Measurements from ENCODE around the gene SDHB. TPM values are rescaled to one million over a fixed set of nuclear protein-coding genes. Genes with fewer than 3 reads are reported as not detected.

The SDHB gene
- total and polyA plus RNA-seq, 2 of the 13 experiments (the other 11 are each of a cell fraction or from before 2014, with no cell fraction given) = 136 to 142 TPM

GRCh38 chr1:16986560-16986959 lies 67.3 kb downstream of the SDHB start:
- ATAC-seq (no peak), FAIRE-seq (no peak), DNase-seq (ENCODE audit: low spot score) (no peak)
- Histone ChIP-seq H3K27ac (ENCODE audit: extremely low read length, insufficient read depth, low read length) (no peak overlapping the region), H3K27me3 (ENCODE audit: control insufficient read depth in 1 of 2, insufficient read depth in 2 of 2, low read length in 2 of 2) (peaks cover 0 to 2% of the 10 kb centered on the region in 2 experiments; a peak in 2 of 5 replicates), H3K4me3 (replicated peaks in 1 of 3; ENCODE audit: insufficient read depth in 1 of 3, low read depth in 2 of 3, low read length in 3 of 3) (no peak overlapping the region), H3K9ac (ENCODE audit: insufficient read depth, low read depth, low read length) (no peak overlapping the region), H3K79me2 (ENCODE audit: insufficient read depth, low read length) (no peaks in the 10 kb centered on the region), H3K9me3 (ENCODE audit: low read length) (no peaks in the 10 kb centered on the region), H3K4me1 (ENCODE audit: insufficient read depth, low read length) (peaks cover 20% of the 10 kb centered on the region), H4K20me1 (ENCODE audit: insufficient read depth, low read length) (no peaks in the 10 kb centered on the region), H3K36me3 (replicated peaks in 1 of 2; ENCODE audit: control insufficient read depth in 1 of 2, insufficient read depth in 2 of 2, low read length in 2 of 2) (no peaks in the 10 kb centered on the region), H2AFZ (ENCODE audit: low read length) (no peak overlapping the region), H3K4me2 (ENCODE audit: low read depth, low read length) (no peak overlapping the region)
- WGBS (ENCODE audit: low lambda C conversion rate) = 87% methylated on average over 20 of the region's 23 CpGs
- in situ Hi-C loops (cut with HindIII; ENCODE audit: extremely low pct_ligation_motif_present, low pct_unique_long_range_greater_than_20kb) = no loop called here
- ChIA-PET POLR2A (no interaction called here), CTCF (ENCODE audit: low intra/inter-chr PET ratio, low total read pairs) (no interaction called here)
- TF ChIP-seq SPEN (CRISPR knock-in tag; IDR thresholded peaks at IDR 0.05; ENCODE audit: low read depth) (no peak), ZMYM3 (CRISPR knock-in tag; IDR thresholded peaks at IDR 0.05) (no peak)
- TF ChIP-seq, protein P1, sequence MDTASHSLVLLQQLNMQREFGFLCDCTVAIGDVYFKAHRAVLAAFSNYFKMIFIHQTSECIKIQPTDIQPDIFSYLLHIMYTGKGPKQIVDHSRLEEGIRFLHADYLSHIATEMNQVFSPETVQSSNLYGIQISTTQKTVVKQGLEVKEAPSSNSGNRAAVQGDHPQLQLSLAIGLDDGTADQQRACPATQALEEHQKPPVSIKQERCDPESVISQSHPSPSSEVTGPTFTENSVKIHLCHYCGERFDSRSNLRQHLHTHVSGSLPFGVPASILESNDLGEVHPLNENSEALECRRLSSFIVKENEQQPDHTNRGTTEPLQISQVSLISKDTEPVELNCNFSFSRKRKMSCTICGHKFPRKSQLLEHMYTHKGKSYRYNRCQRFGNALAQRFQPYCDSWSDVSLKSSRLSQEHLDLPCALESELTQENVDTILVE (CRISPR knock-in tag; IDR thresholded peaks at IDR 0.05) = no peak
- intact Hi-C loops (cut with micrococcal nuclease; ENCODE audit: unreplicated experiment) = no loop called here
- BruUV-seq (replicated peaks) = no TSS peak

GRCh38 chr1:16986113-16986512 lies 67.7 kb downstream of the SDHB start:
- WGBS (ENCODE audit: low lambda C conversion rate) = 89% methylated on average over 7 of the region's 19 CpGs
- no TSS peak for BruUV-seq (replicated peaks)
- Histone ChIP-seq H3K4me1 (ENCODE audit: insufficient read depth, low read length) (peaks cover 20% of the 10 kb centered on the region), H2AFZ (ENCODE audit: low read length) (no peak overlapping the region), H4K20me1 (ENCODE audit: insufficient read depth, low read length) (no peaks in the 10 kb centered on the region), H3K9ac (ENCODE audit: insufficient read depth, low read depth, low read length) (no peak overlapping the region), H3K27ac (ENCODE audit: extremely low read length, insufficient read depth, low read length) (no peak overlapping the region), H3K36me3 (replicated peaks in 1 of 2; ENCODE audit: control insufficient read depth in 1 of 2, insufficient read depth in 2 of 2, low read length in 2 of 2) (no peaks in the 10 kb centered on the region), H3K4me3 (replicated peaks in 1 of 3; ENCODE audit: insufficient read depth in 1 of 3, low read depth in 2 of 3, low read length in 3 of 3) (no peak overlapping the region), H3K27me3 (ENCODE audit: control insufficient read depth in 1 of 2, insufficient read depth in 2 of 2, low read length in 2 of 2) (peaks cover 0 to 6% of the 10 kb centered on the region in 2 experiments; a peak in 3 of 5 replicates), H3K79me2 (ENCODE audit: insufficient read depth, low read length) (no peaks in the 10 kb centered on the region), H3K4me2 (ENCODE audit: low read depth, low read length) (no peak overlapping the region), H3K9me3 (ENCODE audit: low read length) (no peaks in the 10 kb centered on the region)
- CTCF ChIA-PET (ENCODE audit: low intra/inter-chr PET ratio, low total read pairs) = no interaction called here
- POLR2A ChIA-PET = no interaction called here
- intact Hi-C loops (cut with micrococcal nuclease; ENCODE audit: unreplicated experiment) = no loop called here
- in situ Hi-C loops (cut with HindIII; ENCODE audit: extremely low pct_ligation_motif_present, low pct_unique_long_range_greater_than_20kb) = no loop called here
- DNase-seq (ENCODE audit: low spot score) (no peak), ATAC-seq (no peak), FAIRE-seq (no peak)
- TF ChIP-seq CCDC6 (CRISPR knock-in tag; IDR thresholded peaks at IDR 0.05) (no peak), GABPB1 (CRISPR knock-in tag; IDR thresholded peaks at IDR 0.05) (no peak), SIX4 (CRISPR knock-in tag; IDR thresholded peaks at IDR 0.05) (no peak), CREB1 (IDR thresholded peaks at IDR 0.05) (no peak), CREB1 (CRISPR knock-in tag; IDR thresholded peaks at IDR 0.05) (no peak), POLR2G (IDR thresholded peaks at IDR 0.05; ENCODE audit: low read depth, low read length) (no peak), CHD2 (IDR thresholded peaks at IDR 0.05; ENCODE audit: low read depth, low read length) (no peak), ZNF792 (CRISPR knock-in tag; IDR thresholded peaks at IDR 0.05) (no peak), KLF12 (CRISPR knock-in tag; IDR thresholded peaks at IDR 0.05; ENCODE audit: borderline replicate concordance) (no peak), SMARCC2 (IDR thresholded peaks at IDR 0.05) (no peak)
- TF ChIP-seq, protein P2, sequence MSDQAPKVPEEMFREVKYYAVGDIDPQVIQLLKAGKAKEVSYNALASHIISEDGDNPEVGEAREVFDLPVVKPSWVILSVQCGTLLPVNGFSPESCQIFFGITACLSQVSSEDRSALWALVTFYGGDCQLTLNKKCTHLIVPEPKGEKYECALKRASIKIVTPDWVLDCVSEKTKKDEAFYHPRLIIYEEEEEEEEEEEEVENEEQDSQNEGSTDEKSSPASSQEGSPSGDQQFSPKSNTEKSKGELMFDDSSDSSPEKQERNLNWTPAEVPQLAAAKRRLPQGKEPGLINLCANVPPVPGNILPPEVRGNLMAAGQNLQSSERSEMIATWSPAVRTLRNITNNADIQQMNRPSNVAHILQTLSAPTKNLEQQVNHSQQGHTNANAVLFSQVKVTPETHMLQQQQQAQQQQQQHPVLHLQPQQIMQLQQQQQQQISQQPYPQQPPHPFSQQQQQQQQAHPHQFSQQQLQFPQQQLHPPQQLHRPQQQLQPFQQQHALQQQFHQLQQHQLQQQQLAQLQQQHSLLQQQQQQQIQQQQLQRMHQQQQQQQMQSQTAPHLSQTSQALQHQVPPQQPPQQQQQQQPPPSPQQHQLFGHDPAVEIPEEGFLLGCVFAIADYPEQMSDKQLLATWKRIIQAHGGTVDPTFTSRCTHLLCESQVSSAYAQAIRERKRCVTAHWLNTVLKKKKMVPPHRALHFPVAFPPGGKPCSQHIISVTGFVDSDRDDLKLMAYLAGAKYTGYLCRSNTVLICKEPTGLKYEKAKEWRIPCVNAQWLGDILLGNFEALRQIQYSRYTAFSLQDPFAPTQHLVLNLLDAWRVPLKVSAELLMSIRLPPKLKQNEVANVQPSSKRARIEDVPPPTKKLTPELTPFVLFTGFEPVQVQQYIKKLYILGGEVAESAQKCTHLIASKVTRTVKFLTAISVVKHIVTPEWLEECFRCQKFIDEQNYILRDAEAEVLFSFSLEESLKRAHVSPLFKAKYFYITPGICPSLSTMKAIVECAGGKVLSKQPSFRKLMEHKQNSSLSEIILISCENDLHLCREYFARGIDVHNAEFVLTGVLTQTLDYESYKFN (CRISPR knock-in tag; conservative IDR thresholded peaks at IDR 0.05) = no peak
- TF ChIP-seq, protein P3, sequence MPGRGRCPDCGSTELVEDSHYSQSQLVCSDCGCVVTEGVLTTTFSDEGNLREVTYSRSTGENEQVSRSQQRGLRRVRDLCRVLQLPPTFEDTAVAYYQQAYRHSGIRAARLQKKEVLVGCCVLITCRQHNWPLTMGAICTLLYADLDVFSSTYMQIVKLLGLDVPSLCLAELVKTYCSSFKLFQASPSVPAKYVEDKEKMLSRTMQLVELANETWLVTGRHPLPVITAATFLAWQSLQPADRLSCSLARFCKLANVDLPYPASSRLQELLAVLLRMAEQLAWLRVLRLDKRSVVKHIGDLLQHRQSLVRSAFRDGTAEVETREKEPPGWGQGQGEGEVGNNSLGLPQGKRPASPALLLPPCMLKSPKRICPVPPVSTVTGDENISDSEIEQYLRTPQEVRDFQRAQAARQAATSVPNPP (CRISPR knock-in tag; IDR thresholded peaks at IDR 0.05) = no peak

Measured in HepG2 (cell line).